GM21390 (cell line): ENCODE data around the gene ADAMTS17.

Experiments used
- ATAC-seq: cut with Tn5 transposase; IDR thresholded peaks from one replicate; pipeline ENCODE4 v1.9.1; 2021; ENCODE audit not compliant: unreplicated experiment

ADAMTS17 gene

GRCh38 chr15:100058458-100058857, 283.3 kb downstream of the ADAMTS17 start:
- ATAC-seq, result no peak

GRCh38 chr15:100057281-100057680, 284.5 kb downstream of the ADAMTS17 start:
- ATAC-seq, result no peak

GRCh38 chr15:100056411-100057072, 285.2 kb downstream of the ADAMTS17 start:
- ATAC-seq, result no peak

- ATAC-seq, result peak; percentile 65
Observed at GRCh38 chr15:100055821-100056220, 286.0 kb downstream of the ADAMTS17 start.

GRCh38 chr15:100054539-100054938, 287.2 kb downstream of the ADAMTS17 start:
- no peak for ATAC-seq

- ATAC-seq, result no peak
Observed at GRCh38 chr15:100053474-100054121, 288.2 kb downstream of the ADAMTS17 start.

- ATAC-seq, result no peak
Observed at GRCh38 chr15:100052716-100053473, 288.9 kb downstream of the ADAMTS17 start.

GRCh38 chr15:100050877-100051786, 290.6 kb downstream of the ADAMTS17 start:
- no peak for ATAC-seq

GRCh38 chr15:100049936-100050876, 291.6 kb downstream of the ADAMTS17 start:
- no peak for ATAC-seq

GRCh38 chr15:100049483-100049882, 292.3 kb downstream of the ADAMTS17 start:
- ATAC-seq, result no peak

GRCh38 chr15:100048736-100049135, 293.0 kb downstream of the ADAMTS17 start:
- ATAC-seq, result no peak

- ATAC-seq, result no peak
Observed at GRCh38 chr15:100043692-100044091, 298.1 kb downstream of the ADAMTS17 start.

- no peak for ATAC-seq
Observed at GRCh38 chr15:100043068-100043641, 298.6 kb downstream of the ADAMTS17 start.

GRCh38 chr15:100042558-100042957, 299.2 kb downstream of the ADAMTS17 start:
- ATAC-seq, result no peak

GRCh38 chr15:100041127-100041828, 300.5 kb downstream of the ADAMTS17 start:
- no peak for ATAC-seq

- ATAC-seq, result no peak
Observed at GRCh38 chr15:100039994-100040393, 301.8 kb downstream of the ADAMTS17 start.

GRCh38 chr15:100038736-100039135, 303.0 kb downstream of the ADAMTS17 start:
- ATAC-seq, result no peak

GRCh38 chr15:100037901-100038300, 303.9 kb downstream of the ADAMTS17 start:
- no peak for ATAC-seq

GRCh38 chr15:100036015-100036414, 305.8 kb downstream of the ADAMTS17 start:
- no peak for ATAC-seq
